K562 (cell line): ENCODE results near the gene MUC15. TPM values are rescaled to one million over a fixed set of nuclear protein-coding genes. Genes with fewer than 3 reads are reported as not detected.

Experiments used
- ATAC-seq: fragments of 200-7000 bp; cut with Tn5 transposase; 3 replicates; pipeline ENCODE4 v1.9.1; 2020; ENCODE audit warnings: moderate library complexity
- BruUV-seq: library from RNA; stranded (reverse); fragments of 400-500 nt; replicated peaks from 2 replicates; lab custom pipeline; 2021; lab: Mats Ljungman, UMichigan
- CTCF ChIA-PET: fragments of 300-600 bp; formaldehyde crosslinking; extraction: SDS; loops from one replicate; lab custom pipeline; 2021; ENCODE audit warnings: low intra/inter-chr PET ratio; lab: Yijun Ruan, JAX
- POLR2A ChIA-PET: fragments of 300-600, 350-650 bp; sonication (Branson Sonifier 250); formaldehyde crosslinking; extraction: SDS; loops from one replicate; lab custom pipeline; 2021; ENCODE audit warnings: antibody characterized with exemption, inconsistent platforms; lab: Yijun Ruan, JAX
- DNase-seq, 4 experiments: peaks; one replicate each; pipeline versions ENCODE4 v3.0.0 to v3.0.0-alpha.2; 2011 to 2018; ENCODE audit warnings: low spot score in 3 of 4, mixed read lengths in 3 of 4; ENCODE audit errors: extremely low read depth in 1 of 4
- FAIRE-seq: peaks from 2 replicates; lab custom pipeline; 2011; peaks lifted over from hg19 to GRCh38; lab: Jason Lieb, UNC
- H2AFZ ChIP-seq: 2 replicates; pipeline ENCODE4 v1.6.0; 2011; ENCODE audit warnings: low read depth, low read length, control low read depth, inconsistent platforms
- H3K27ac ChIP-seq: fragments of 200-600 bp; 3 replicates; pipeline ENCODE4 v1.8.0; 2011; ENCODE audit warnings: low read depth, mild to moderate bottlenecking, control low read depth, inconsistent platforms, low read length, moderate library complexity, mixed read lengths; ENCODE audit errors: extremely low read depth
- H3K27me3 ChIP-seq, 2 experiments: fragments of 300-600 bp in 1 of 2; 2 replicates in 1 of 2; 3 replicates in 1 of 2; pipeline versions ENCODE4 v1.6.0 to v1.8.0; 2011; ENCODE audit warnings: inconsistent platforms in 2 of 2, low read length in 2 of 2, mild to moderate bottlenecking in 1 of 2, mixed read lengths in 1 of 2, moderate library complexity in 1 of 2; ENCODE audit not compliant: control insufficient read depth in 2 of 2, insufficient read depth in 2 of 2
- H3K36me3 ChIP-seq: fragments of 300-600 bp; 3 replicates; pipeline ENCODE4 v1.8.0; 2011; ENCODE audit warnings: mild to moderate bottlenecking, low read length, inconsistent platforms; ENCODE audit not compliant: control insufficient read depth, insufficient read depth
- H3K4me1 ChIP-seq, 2 experiments: fragments of 200-600 bp in 1 of 2; replicated peaks in 1 of 2; 2 replicates in 1 of 2; 3 replicates in 1 of 2; pipeline versions ENCODE4 v1.5.1 to v1.8.0; 2011; ENCODE audit warnings: inconsistent platforms in 2 of 2, low read length in 2 of 2, mild to moderate bottlenecking in 1 of 2, mixed read lengths in 1 of 2, moderate library complexity in 1 of 2; ENCODE audit not compliant: control insufficient read depth in 2 of 2, insufficient read depth in 2 of 2
- H3K4me2 ChIP-seq: 2 replicates; pipeline ENCODE4 v1.6.1; 2011; ENCODE audit warnings: low read length, control low read depth, inconsistent platforms, mixed read lengths; ENCODE audit not compliant: insufficient read depth
- H3K4me3 ChIP-seq: fragments of 200-600 bp; sonication (generic), shearing (Covaris generic); 2 replicates; pipeline ENCODE4 v1.5.1; 2016; ENCODE audit warnings: control low read depth, inconsistent platforms
- H3K79me2 ChIP-seq: fragments of 200-600 bp; 3 replicates; pipeline ENCODE4 v1.8.0; 2011; ENCODE audit warnings: low read length, inconsistent platforms; ENCODE audit not compliant: control insufficient read depth, insufficient read depth
- H3K9ac ChIP-seq, 2 experiments: 2 replicates each; pipeline versions ENCODE4 v1.6.0 to v1.6.1; 2011; ENCODE audit warnings: low read depth in 2 of 2, low read length in 2 of 2, control low read depth in 1 of 2, inconsistent platforms in 1 of 2, mild to moderate bottlenecking in 1 of 2, mixed read lengths in 1 of 2; ENCODE audit not compliant: insufficient read depth in 1 of 2
- H3K9me1 ChIP-seq: one replicate; pipeline ENCODE4 v1.6.0; 2011; ENCODE audit warnings: inconsistent platforms, mild to moderate bottlenecking, low read length, moderate library complexity; ENCODE audit not compliant: control insufficient read depth, insufficient read depth
- H3K9me3 ChIP-seq: replicated peaks from 2 replicates; pipeline ENCODE4 v1.5.1; 2011; ENCODE audit warnings: low read depth, low read length, inconsistent platforms; ENCODE audit not compliant: control insufficient read depth, insufficient read depth
- H4K20me1 ChIP-seq: replicated peaks from 2 replicates; pipeline ENCODE4 v1.6.1; 2011; ENCODE audit warnings: low read length, inconsistent platforms, mixed read lengths; ENCODE audit not compliant: control insufficient read depth, insufficient read depth
- ATF2 ChIP-seq: sonication (generic); formaldehyde crosslinking; IDR thresholded peaks from 2 replicates; pipeline ENCODE4 v1.8.1; 2022; ENCODE audit warnings: missing genetic modification reagents
- HDAC6 ChIP-seq: IDR thresholded peaks from 2 replicates; pipeline ENCODE4 v1.6.1; 2012; ENCODE audit warnings: low read depth, mild to moderate bottlenecking, control low read depth, inconsistent platforms, low read length, moderate library complexity
- PHF8 ChIP-seq: fragments of 200-600 bp; sonication (generic); IDR thresholded peaks from 2 replicates; pipeline ENCODE4 v1.6.1; 2012; ENCODE audit warnings: mixed run types, mild to moderate bottlenecking, inconsistent platforms, low read length, moderate library complexity, borderline replicate concordance
- POLR3G ChIP-seq: IDR thresholded peaks from 2 replicates; pipeline ENCODE4 v1.6.1; 2011; ENCODE audit not compliant: insufficient read length, insufficient replicate concordance; ENCODE audit errors: extremely low read depth
- RBM25 ChIP-seq: fragments of 200-400 bp; formaldehyde crosslinking; IDR thresholded peaks from 2 replicates; pipeline ENCODE4 v1.6.1; 2018; ENCODE audit warnings: low read length, low read depth, moderate library complexity; ENCODE audit not compliant: severe bottlenecking
- RFX7 ChIP-seq: fragments of 250-450 bp; sonication (Bioruptor Pico); IDR thresholded peaks from 2 replicates; pipeline ENCODE4 v1.5.1; 2021; ENCODE audit warnings: mild to moderate bottlenecking
- SMAD3 ChIP-seq: fragments of 450-650 bp; formaldehyde crosslinking; conservative IDR thresholded peaks from 2 replicates; pipeline ENCODE4 v1.4.0; 2020; ENCODE audit warnings: mild to moderate bottlenecking
- ZBTB34 ChIP-seq: fragments of 250-450 bp; sonication (Bioruptor Pico); IDR thresholded peaks from 2 replicates; pipeline ENCODE4 v1.8.0; 2021; ENCODE audit warnings: mild to moderate bottlenecking, moderate library complexity
- ZNF282 ChIP-seq: sonication (generic); formaldehyde crosslinking; IDR thresholded peaks from 2 replicates; pipeline ENCODE4 v1.8.1; 2023; ENCODE audit warnings: missing genetic modification reagents
- ZNF589 ChIP-seq: fragments of 200-800 bp; sonication (Bioruptor generic); IDR thresholded peaks from 2 replicates; pipeline ENCODE4 v1.6.1; 2016; ENCODE audit warnings: low read depth, missing genetic modification characterization, missing compliant biosample characterization
- WGBS: fragments of 100-300 bp; shearing (Covaris generic); methylation state at CpG from one replicate; pipeline ENCODE4 v1.1.6; 2016; ENCODE audit warnings: low coverage, mixed read lengths; ENCODE audit not compliant: insufficient coverage; ENCODE audit errors: missing lambda C conversion rate; 5-methylcytosine and 5-hydroxymethylcytosine counted together
- in situ Hi-C: fragments of 300-500 bp; cut with MboI; formaldehyde crosslinking; loops from 4 replicates; pipeline ENCODE4 v1.15.0; 2018; ENCODE audit warnings: inconsistent platforms, mixed read lengths
- intact Hi-C: fragments of 100-400 bp; cut with micrococcal nuclease; formaldehyde crosslinking; loops from 2 replicates; pipeline ENCODE4 v1.14.2; 2022
- polyA plus RNA-seq, 8 experiments: library from polyadenylated mRNA; depleted of rRNA in 4 of 8; stranded (reverse) in 5 of 8; unstranded in 3 of 8; fragments of >200 nt; fragmentation: Nextera tagmentation in 2 of 8; fragmentation: Illumina TruSeq in 1 of 8; extraction: Ambion mirVana in 2 of 8; extraction: Trizol in 1 of 8; gene quantifications; 2 replicates each; pipeline versions ENCODE4 v1.2.1 to v1.2.3, GENCODE V29; 2011 to 2014; ENCODE audit warnings: inconsistent platforms in 1 of 8, missing spikeins in 1 of 8
- total RNA-seq, 7 experiments: library from RNA; depleted of rRNA in 6 of 7; stranded (reverse); fragments of >200 nt in 6 of 7; fragmentation: Illumina TruSeq in 2 of 7; extraction: Trizol in 2 of 7; gene quantifications; 2 replicates each; pipeline versions ENCODE4 v1.2.1 to v1.2.3, GENCODE V29; 2011 to 2021; ENCODE audit warnings: low replicate concordance in 1 of 7
- TF ChIP-seq, protein P1 (sequence below): sonication (generic); formaldehyde crosslinking; IDR thresholded peaks from 2 replicates; pipeline ENCODE4 v1.8.0; 2023; ENCODE audit warnings: mild to moderate bottlenecking, missing genetic modification reagents
- TF ChIP-seq, protein P2 (sequence below): fragments of 250-450 bp; sonication (Bioruptor Pico); IDR thresholded peaks from 2 replicates; pipeline ENCODE4 v1.8.0; 2021; ENCODE audit warnings: moderate library complexity, mild to moderate bottlenecking, inconsistent platforms

The MUC15 gene
- total and polyA plus RNA-seq, 9 of the 15 experiments (the other 6 are each of a cell fraction or from before 2014, with no cell fraction given), result 0.36 to 1.4 (median 0.65) TPM; not detected in 1

- TF ChIP-seq, protein P1, sequence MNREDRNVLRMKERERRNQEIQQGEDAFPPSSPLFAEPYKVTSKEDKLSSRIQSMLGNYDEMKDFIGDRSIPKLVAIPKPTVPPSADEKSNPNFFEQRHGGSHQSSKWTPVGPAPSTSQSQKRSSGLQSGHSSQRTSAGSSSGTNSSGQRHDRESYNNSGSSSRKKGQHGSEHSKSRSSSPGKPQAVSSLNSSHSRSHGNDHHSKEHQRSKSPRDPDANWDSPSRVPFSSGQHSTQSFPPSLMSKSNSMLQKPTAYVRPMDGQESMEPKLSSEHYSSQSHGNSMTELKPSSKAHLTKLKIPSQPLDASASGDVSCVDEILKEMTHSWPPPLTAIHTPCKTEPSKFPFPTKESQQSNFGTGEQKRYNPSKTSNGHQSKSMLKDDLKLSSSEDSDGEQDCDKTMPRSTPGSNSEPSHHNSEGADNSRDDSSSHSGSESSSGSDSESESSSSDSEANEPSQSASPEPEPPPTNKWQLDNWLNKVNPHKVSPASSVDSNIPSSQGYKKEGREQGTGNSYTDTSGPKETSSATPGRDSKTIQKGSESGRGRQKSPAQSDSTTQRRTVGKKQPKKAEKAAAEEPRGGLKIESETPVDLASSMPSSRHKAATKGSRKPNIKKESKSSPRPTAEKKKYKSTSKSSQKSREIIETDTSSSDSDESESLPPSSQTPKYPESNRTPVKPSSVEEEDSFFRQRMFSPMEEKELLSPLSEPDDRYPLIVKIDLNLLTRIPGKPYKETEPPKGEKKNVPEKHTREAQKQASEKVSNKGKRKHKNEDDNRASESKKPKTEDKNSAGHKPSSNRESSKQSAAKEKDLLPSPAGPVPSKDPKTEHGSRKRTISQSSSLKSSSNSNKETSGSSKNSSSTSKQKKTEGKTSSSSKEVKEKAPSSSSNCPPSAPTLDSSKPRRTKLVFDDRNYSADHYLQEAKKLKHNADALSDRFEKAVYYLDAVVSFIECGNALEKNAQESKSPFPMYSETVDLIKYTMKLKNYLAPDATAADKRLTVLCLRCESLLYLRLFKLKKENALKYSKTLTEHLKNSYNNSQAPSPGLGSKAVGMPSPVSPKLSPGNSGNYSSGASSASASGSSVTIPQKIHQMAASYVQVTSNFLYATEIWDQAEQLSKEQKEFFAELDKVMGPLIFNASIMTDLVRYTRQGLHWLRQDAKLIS (CRISPR knock-in tag), result no peak
Observed at GRCh38 chr11:26579683-26580082, 7.6 kb upstream of the MUC15 start (continued).

- in situ Hi-C loops, result no loop called here
Observed at GRCh38 chr11:26578998-26579661, 7.1 kb upstream of the MUC15 start.

More at GRCh38 chr11:26578998-26579661, 7.1 kb upstream of the MUC15 start:
- no peaks in the 10 kb centered on the region for H4K20me1 ChIP-seq
- TF ChIP-seq, protein P2, sequence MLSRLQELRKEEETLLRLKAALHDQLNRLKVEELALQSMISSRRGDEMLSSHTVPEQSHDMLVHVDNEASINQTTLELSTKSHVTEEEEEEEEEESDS (CRISPR knock-in tag), result no peak
- TF ChIP-seq RFX7 (CRISPR knock-in tag) (no peak), RBM25 (no peak), POLR3G (no peak), ZBTB34 (CRISPR knock-in tag) (no peak), ATF2 (no peak), HDAC6 (no peak), ZNF282 (CRISPR knock-in tag) (no peak), ZNF589 (no peak), SMAD3 (CRISPR knock-in tag) (no peak), PHF8 (no peak)
- no peaks in the 10 kb centered on the region for H3K9me1 ChIP-seq
- FAIRE-seq (no peak), ATAC-seq (no peak), DNase-seq (no peak)
- ChIA-PET CTCF (no interaction called here), POLR2A (no interaction called here)
- no peak overlapping the region for H2AFZ ChIP-seq
- H3K4me3 ChIP-seq, result no peak overlapping the region
- no peaks in the 10 kb centered on the region for H3K79me2 ChIP-seq
- no peaks in the 10 kb centered on the region for H3K9me3 ChIP-seq
- WGBS, result 9% methylated on average over 1 of the region's 1 CpG
- no peaks in the 10 kb centered on the region for H3K27me3 ChIP-seq
- BruUV-seq, result no TSS peak
- no peak overlapping the region for H3K9ac ChIP-seq
- H3K4me2 ChIP-seq, result no peak overlapping the region
- no peaks in the 10 kb centered on the region for H3K36me3 ChIP-seq
- no peaks in the 10 kb centered on the region for H3K4me1 ChIP-seq
- intact Hi-C loops, result no loop called here
- H3K27ac ChIP-seq, result no peak overlapping the region
